SK-N-SH treated with all-trans-retinoic acid at 6 μM for 48 hours (cell line): ENCODE measurements around the gene SIM2.

Source experiments
- CREB5 ChIP-seq: fragments of 250-450 bp; sonication (Bioruptor Pico); IDR thresholded peaks from 2 replicates; pipeline ENCODE4 v1.5.1; 2020; ENCODE audit warnings: low read depth, mild to moderate bottlenecking, moderate library complexity
- PATZ1 ChIP-seq: fragments of 250-450 bp; sonication (Bioruptor Pico); IDR thresholded peaks from 2 replicates; pipeline ENCODE4 v1.8.0; 2020; ENCODE audit warnings: mild to moderate bottlenecking, moderate library complexity, borderline replicate concordance
- RARB ChIP-seq: fragments of 250-450 bp; sonication (Bioruptor Pico); IDR thresholded peaks from 2 replicates; pipeline ENCODE4 v1.8.0; 2021; ENCODE audit warnings: mild to moderate bottlenecking, moderate library complexity
- SNAI2 ChIP-seq: fragments of 250-450 bp; sonication (Bioruptor Pico); IDR thresholded peaks from 2 replicates; pipeline ENCODE4 v1.5.0; 2020; ENCODE audit warnings: mild to moderate bottlenecking, moderate library complexity

- TF ChIP-seq PATZ1 (CRISPR knock-in tag) (no peak), RARB (CRISPR knock-in tag) (no peak), SNAI2 (CRISPR knock-in tag) (no peak), CREB5 (CRISPR knock-in tag) (no peak)
These were observed 19.1 kb downstream of the SIM2 start for GRCh38 chr21:36717976-36718375.
